Keratinocyte (primary cell): ENCODE data around the gene CACNA1H. TPM values are rescaled to one million over a fixed set of nuclear protein-coding genes. Genes with fewer than 3 reads are reported as not detected.

ENCODE experiments used
- DNase-seq: peaks from one replicate; pipeline ENCODE4 v3.0.0-alpha.2; 2011; ENCODE audit warnings: low read depth, missing footprints, low spot score
- FAIRE-seq: peaks from 2 replicates; lab custom pipeline; 2011; peaks lifted over from hg19 to GRCh38; lab: Jason Lieb, UNC
- H2AFZ ChIP-seq: 2 replicates; pipeline ENCODE4 v1.6.0; 2012; ENCODE audit warnings: low read length, control low read depth, inconsistent platforms; ENCODE audit not compliant: control insufficient read depth
- H3K27ac ChIP-seq: 2 replicates; pipeline ENCODE4 v1.5.1; 2011; ENCODE audit warnings: low read length; ENCODE audit not compliant: control insufficient read depth, insufficient read depth
- H3K27me3 ChIP-seq: 3 replicates; pipeline ENCODE4 v1.6.0; 2011; ENCODE audit warnings: low read length; ENCODE audit not compliant: control insufficient read depth, insufficient read depth; ENCODE audit errors: extremely low read depth
- H3K36me3 ChIP-seq, 2 experiments: 2 replicates in 1 of 2; 3 replicates in 1 of 2; pipeline ENCODE4 v1.5.1; 2011; ENCODE audit warnings: low read length in 2 of 2, mild to moderate bottlenecking in 1 of 2; ENCODE audit not compliant: control insufficient read depth in 2 of 2, insufficient read depth in 2 of 2; ENCODE audit errors: extremely low read depth in 1 of 2
- H3K4me1 ChIP-seq: 3 replicates; pipeline ENCODE4 v1.5.1; 2011; ENCODE audit warnings: low read length; ENCODE audit not compliant: control insufficient read depth, insufficient read depth; ENCODE audit errors: extremely low read depth
- H3K4me2 ChIP-seq: 3 replicates; pipeline ENCODE4 v1.6.0; 2011; ENCODE audit warnings: low read depth, low read length; ENCODE audit not compliant: control insufficient read depth, insufficient read depth; ENCODE audit errors: extremely low read depth
- H3K4me3 ChIP-seq, 3 experiments: fragments of 200-600 bp in 1 of 3; sonication (generic) in 1 of 3; 2 replicates in 2 of 3; 3 replicates in 1 of 3; pipeline ENCODE4 v1.5.1; 2011 to 2016; ENCODE audit warnings: low read length in 3 of 3, mild to moderate bottlenecking in 3 of 3, control low read depth in 2 of 3, inconsistent platforms in 1 of 3, low read depth in 1 of 3, mixed read lengths in 1 of 3, mixed run types in 1 of 3, moderate library complexity in 1 of 3; ENCODE audit not compliant: control insufficient read depth in 2 of 3, insufficient read depth in 2 of 3; ENCODE audit errors: extremely low read depth in 1 of 3
- H3K79me2 ChIP-seq: 2 replicates; pipeline ENCODE4 v1.6.0; 2012; ENCODE audit warnings: low read length; ENCODE audit not compliant: control insufficient read depth, insufficient read depth
- H3K9ac ChIP-seq: 3 replicates; pipeline ENCODE4 v1.6.0; 2011; ENCODE audit warnings: low read length; ENCODE audit not compliant: control insufficient read depth, insufficient read depth; ENCODE audit errors: extremely low read depth
- H3K9me1 ChIP-seq: 3 replicates; pipeline ENCODE4 v1.6.0; 2011; ENCODE audit warnings: low read length; ENCODE audit not compliant: control insufficient read depth, insufficient read depth; ENCODE audit errors: extremely low read depth
- H3K9me3 ChIP-seq: 2 replicates; pipeline ENCODE4 v1.5.1; 2012; ENCODE audit warnings: low read depth, low read length; ENCODE audit not compliant: control insufficient read depth
- H4K20me1 ChIP-seq: 3 replicates; pipeline ENCODE4 v1.6.0; 2011; ENCODE audit warnings: low read length; ENCODE audit not compliant: control insufficient read depth, insufficient read depth; ENCODE audit errors: extremely low read depth
- CTCF ChIP-seq, 3 experiments: IDR thresholded peaks in 1 of 3; conservative IDR thresholded peaks in 1 of 3; optimal IDR thresholded peaks in 1 of 3; 2 replicates in 2 of 3; 3 replicates in 1 of 3; pipeline versions ENCODE3 to v1.5.1; 2011; ENCODE audit warnings: low read length in 3 of 3, mild to moderate bottlenecking in 3 of 3, moderate library complexity in 2 of 3, control low read depth in 1 of 3, inconsistent platforms in 1 of 3; ENCODE audit not compliant: insufficient read depth in 2 of 3; ENCODE audit errors: extremely low read depth in 1 of 3
- EZH2 ChIP-seq: IDR thresholded peaks from one replicate; pipeline ENCODE4 v1.6.1; 2012; ENCODE audit warnings: inconsistent platforms, mild to moderate bottlenecking, low read length, moderate library complexity
- dilution Hi-C: fragments of 300-500 bp; cut with MboI; formaldehyde crosslinking; loops from one replicate; pipeline ENCODE4 v1.7.0; 2020; ENCODE audit warnings: low sequenced_read_pairs; ENCODE audit not compliant: extremely low pct_ligation_motif_present
- polyA plus RNA-seq, 5 experiments: library from polyadenylated mRNA; depleted of rRNA in 3 of 5; stranded (reverse) in 3 of 5; stranded (forward) in 1 of 5; unstranded in 1 of 5; fragments of >200 nt; gene quantifications; 1 replicate in 1 of 5; 2 replicates in 3 of 5; 3 replicates in 1 of 5; pipeline versions ENCODE4 v1.2.1 to v1.2.3, GENCODE V29; 2011 to 2012; ENCODE audit warnings: missing spikeins in 2 of 5, low read depth in 1 of 5, low replicate concordance in 1 of 5

The CACNA1H gene
- polyA plus RNA-seq, 1 donor (not counting 4 experiments of a cell fraction or from before 2014, with no cell fraction given): not detected

GRCh38 chr16:1177053-1177452 is 24.1 kb downstream of the CACNA1H start:
- H3K9me1 ChIP-seq: no peaks in the 10 kb centered on the region
- no peak overlapping the region for H3K4me2 ChIP-seq
- no peak overlapping the region for H3K4me3 ChIP-seq
- FAIRE-seq: no peak
- no peaks in the 10 kb centered on the region for H4K20me1 ChIP-seq
- H3K9ac ChIP-seq: no peak overlapping the region
- no peaks in the 10 kb centered on the region for H3K36me3 ChIP-seq
- H3K79me2 ChIP-seq: no peaks in the 10 kb centered on the region
- H3K9me3 ChIP-seq: no peaks in the 10 kb centered on the region
- H3K4me1 ChIP-seq: no peaks in the 10 kb centered on the region
- no peak for DNase-seq
- H3K27me3 ChIP-seq: no peaks in the 10 kb centered on the region
- no peak overlapping the region for H3K27ac ChIP-seq
- TF ChIP-seq EZH2: no peak
- TF ChIP-seq CTCF (optimal IDR thresholded peaks at IDR 0.05 in 1 of 3, IDR thresholded peaks at IDR 0.05 in 1 of 3, conservative IDR thresholded peaks at IDR 0.05 in 1 of 3; ENCODE audit: extremely low read depth in 1 of 3, insufficient read depth in 2 of 3, low read length in 3 of 3): no peak
- dilution Hi-C loops: no loop called here
- no peak overlapping the region for H2AFZ ChIP-seq

- Histone ChIP-seq H3K9ac (no peak overlapping the region), H3K27me3 (no peaks in the 10 kb centered on the region), H3K79me2 (no peaks in the 10 kb centered on the region), H3K4me3 (no peak overlapping the region), H3K4me2 (no peak overlapping the region), H2AFZ (no peak overlapping the region), H4K20me1 (no peaks in the 10 kb centered on the region), H3K36me3 (no peaks in the 10 kb centered on the region), H3K27ac (no peak overlapping the region), H3K9me3 (no peaks in the 10 kb centered on the region), H3K9me1 (no peaks in the 10 kb centered on the region), H3K4me1 (no peaks in the 10 kb centered on the region)
- dilution Hi-C loops: no loop called here
- no peak for FAIRE-seq
- DNase-seq: no peak
- TF ChIP-seq CTCF (optimal IDR thresholded peaks at IDR 0.05 in 1 of 3, IDR thresholded peaks at IDR 0.05 in 1 of 3, conservative IDR thresholded peaks at IDR 0.05 in 1 of 3; ENCODE audit: extremely low read depth in 1 of 3, insufficient read depth in 2 of 3, low read length in 3 of 3): no peak
- TF ChIP-seq EZH2: no peak
These were observed 24.8 kb downstream of the CACNA1H start for GRCh38 chr16:1177750-1178149.
